Stimulated activated effector memory CD8-positive, alpha-beta T cell treated with anti-CD3 and anti-CD28 coated beads, Interleukin-12 subunit alpha, Interleukin-12 subunit beta, amount 100 ng/mL, for 72 hours (primary cell): ENCODE data around the gene HABP2.

ENCODE experiments used
- ATAC-seq: fragments of 150-1000 bp; cut with Tn5 transposase; 2 replicates; pipeline ENCODE4 v1.10.0; 2021
- DNase-seq, 2 donors: peaks; one replicate each; pipeline ENCODE4 v3.0.0; 2021 to 2022; ENCODE audit warnings: low spot score in 2 of 2
- H3K27ac Mint-ChIP-seq: one replicate; pipeline ENCODE4 v1.8.0; 2022; ENCODE audit warnings: mild to moderate bottlenecking, mixed read lengths
- H3K36me3 Mint-ChIP-seq: one replicate; pipeline ENCODE4 v1.8.0; 2022; ENCODE audit warnings: mild to moderate bottlenecking, mixed read lengths
- H3K4me1 Mint-ChIP-seq: one replicate; pipeline ENCODE4 v1.8.0; 2022; ENCODE audit warnings: mixed read lengths
- H3K4me3 Mint-ChIP-seq: one replicate; pipeline ENCODE4 v1.8.0; 2022; ENCODE audit warnings: mild to moderate bottlenecking, mixed read lengths
- H3K9me3 Mint-ChIP-seq: one replicate; pipeline ENCODE4 v1.8.0; 2022; ENCODE audit warnings: mixed read lengths

HABP2 gene

DNA sequence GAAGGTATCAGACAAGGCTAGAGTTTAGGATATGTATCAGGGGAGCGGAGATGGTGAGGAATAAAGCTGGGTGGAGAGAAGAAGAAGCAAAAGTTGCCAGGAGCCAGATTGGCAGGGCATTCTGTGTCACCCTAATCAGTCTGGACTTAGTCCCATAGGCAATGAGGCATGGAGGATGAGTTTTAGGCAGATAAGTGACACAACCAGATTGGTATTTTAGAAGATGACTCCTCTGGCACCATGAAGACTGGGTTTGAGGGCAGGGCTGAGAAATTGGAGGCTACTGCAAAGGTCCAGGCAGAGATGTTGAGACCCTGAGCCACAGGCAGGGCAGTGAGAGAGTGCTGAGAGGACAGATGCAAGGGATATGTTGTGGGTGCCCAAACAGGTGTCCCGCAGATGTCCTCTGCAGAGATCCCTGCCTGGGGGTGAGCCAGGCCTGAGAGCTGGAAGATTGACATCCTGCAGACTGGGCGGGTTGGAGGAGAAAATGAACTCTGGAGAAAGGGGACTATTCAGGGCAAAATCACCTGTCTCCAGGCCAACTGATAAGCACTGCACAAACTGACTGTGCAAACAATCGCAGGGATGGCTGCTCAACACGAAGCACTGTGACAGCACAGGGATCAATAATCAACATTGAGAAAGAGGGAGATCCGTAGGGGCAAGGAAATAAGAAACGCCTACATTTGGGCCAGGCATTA is 11.9 kb upstream of the HABP2 start:
- H3K4me1 Mint-ChIP-seq, result peaks cover 7% of the 10 kb centered on the region
- ATAC-seq (no peak), DNase-seq (no peak)
- H3K36me3 Mint-ChIP-seq, result no peaks in the 10 kb centered on the region
- no peak overlapping the region for H3K4me3 Mint-ChIP-seq
- H3K9me3 Mint-ChIP-seq, result no peaks in the 10 kb centered on the region
- H3K27ac Mint-ChIP-seq, result no peak overlapping the region

DNA sequence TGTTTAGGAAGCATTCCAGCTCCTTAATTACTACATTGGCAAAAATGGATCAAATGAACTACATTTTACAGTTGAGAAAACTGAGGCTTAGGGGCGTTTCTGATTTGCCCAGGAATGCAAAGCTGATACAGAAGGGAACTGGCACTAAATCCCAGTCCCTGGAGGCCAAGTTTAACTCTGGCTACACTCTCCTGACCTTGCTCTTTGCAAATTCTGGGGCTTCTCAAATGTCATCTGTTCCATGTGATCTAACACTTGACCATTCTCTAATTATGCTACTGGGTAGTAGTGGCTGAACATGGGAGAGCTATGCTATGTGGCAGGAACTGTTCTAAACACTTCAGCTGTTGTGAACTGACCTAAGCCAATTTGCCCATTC is 11.3 kb upstream of the HABP2 start:
- H3K36me3 Mint-ChIP-seq, result no peaks in the 10 kb centered on the region
- ATAC-seq (no peak), DNase-seq (no peak)
- H3K4me3 Mint-ChIP-seq, result no peak overlapping the region
- H3K27ac Mint-ChIP-seq, result no peak overlapping the region
- H3K9me3 Mint-ChIP-seq, result no peaks in the 10 kb centered on the region
- peaks cover 7% of the 10 kb centered on the region for H3K4me1 Mint-ChIP-seq

DNA sequence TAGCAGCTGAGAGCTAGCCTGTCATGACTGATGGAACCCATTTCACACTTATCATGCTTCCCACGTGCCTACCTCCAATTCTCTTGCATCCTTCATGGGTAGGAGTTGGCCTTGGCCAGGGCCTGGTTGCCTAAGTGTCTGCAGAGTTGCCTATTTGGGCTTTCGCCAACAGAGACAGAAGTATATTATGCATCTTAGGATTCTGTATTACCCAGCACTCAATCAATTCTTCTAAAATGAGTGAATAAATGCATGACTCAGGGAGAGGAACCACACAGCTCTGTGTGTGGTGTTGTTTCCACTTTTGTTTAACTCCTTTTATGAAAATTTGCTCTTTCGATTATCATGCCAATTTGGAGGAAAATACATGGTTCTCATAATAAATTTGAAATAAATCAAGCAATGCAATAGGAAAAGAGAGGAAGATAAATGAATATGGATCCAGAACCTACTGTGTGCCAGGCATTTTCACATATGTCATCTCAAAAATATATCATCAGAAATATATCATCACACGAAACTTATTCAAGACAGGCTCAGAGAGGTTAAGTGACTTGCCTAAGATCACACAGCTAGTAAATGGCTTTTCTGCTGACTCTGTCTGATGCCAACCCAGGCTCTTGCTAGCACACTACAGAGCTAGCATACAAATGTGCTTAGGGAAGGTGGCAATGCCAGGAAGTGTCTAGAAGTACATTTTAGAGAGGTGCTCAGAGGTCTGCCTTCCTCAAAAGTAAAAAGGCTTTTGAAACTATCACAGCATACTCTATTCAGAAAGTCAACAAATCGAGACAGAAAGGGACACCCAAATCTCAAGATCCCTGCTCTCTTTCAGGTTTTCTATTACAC is 9.5 kb upstream of the HABP2 start:
- Mint-ChIP-seq H3K27ac (no peak overlapping the region), H3K4me1 (peaks cover 7% of the 10 kb centered on the region), H3K9me3 (no peaks in the 10 kb centered on the region), H3K4me3 (no peak overlapping the region), H3K36me3 (no peaks in the 10 kb centered on the region)
- DNase-seq (no peak), ATAC-seq (no peak)

DNA sequence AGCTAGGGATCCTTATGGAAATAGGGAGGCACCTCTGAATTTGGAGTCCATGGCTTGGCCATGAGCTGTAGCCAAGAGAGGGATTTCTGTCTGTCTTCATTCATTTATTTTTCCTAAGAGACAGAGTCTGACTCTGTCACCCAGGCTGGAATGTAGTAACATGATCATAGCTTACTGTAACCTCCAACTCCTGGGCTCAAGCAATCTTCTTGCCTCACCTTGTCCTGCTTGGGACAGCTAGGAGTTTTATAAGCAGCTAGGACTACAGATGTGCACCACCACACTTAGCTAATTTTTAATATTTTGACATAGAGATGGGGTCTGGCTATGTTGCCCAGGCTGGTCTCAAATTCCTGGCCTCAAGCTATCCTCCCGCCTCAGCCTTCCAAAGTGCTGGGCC is 8.5 kb upstream of the HABP2 start:
- ATAC-seq, result no peak
- no peaks in the 10 kb centered on the region for H3K36me3 Mint-ChIP-seq
- H3K4me3 Mint-ChIP-seq, result no peak overlapping the region
- peaks cover 6% of the 10 kb centered on the region for H3K4me1 Mint-ChIP-seq
- H3K27ac Mint-ChIP-seq, result no peak overlapping the region
- no peaks in the 10 kb centered on the region for H3K9me3 Mint-ChIP-seq
- DNase-seq, result no peak

DNA sequence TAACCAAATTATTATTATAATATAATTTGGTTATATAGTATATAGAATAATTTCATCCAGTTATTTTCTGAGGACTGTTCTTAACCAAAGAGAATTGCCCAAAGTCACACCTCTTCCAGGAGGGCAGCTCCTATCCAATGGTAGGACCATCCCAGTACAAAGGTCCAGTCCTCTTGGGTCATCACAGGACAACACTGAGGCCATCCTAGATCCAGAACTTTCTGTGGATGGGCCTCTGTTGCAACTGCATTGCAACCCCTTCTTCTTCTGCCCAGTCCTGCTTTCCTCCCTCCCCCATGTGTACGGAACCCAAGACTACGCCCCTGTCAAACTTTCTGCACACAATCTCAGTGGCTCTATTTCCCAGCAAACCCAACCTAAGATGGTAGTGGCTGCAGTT is 5.4 kb upstream of the HABP2 start:
- Mint-ChIP-seq H3K4me1 (no peaks in the 10 kb centered on the region), H3K9me3 (no peaks in the 10 kb centered on the region), H3K4me3 (no peak overlapping the region), H3K27ac (no peak overlapping the region), H3K36me3 (no peaks in the 10 kb centered on the region)
- ATAC-seq (no peak), DNase-seq (no peak)

DNA sequence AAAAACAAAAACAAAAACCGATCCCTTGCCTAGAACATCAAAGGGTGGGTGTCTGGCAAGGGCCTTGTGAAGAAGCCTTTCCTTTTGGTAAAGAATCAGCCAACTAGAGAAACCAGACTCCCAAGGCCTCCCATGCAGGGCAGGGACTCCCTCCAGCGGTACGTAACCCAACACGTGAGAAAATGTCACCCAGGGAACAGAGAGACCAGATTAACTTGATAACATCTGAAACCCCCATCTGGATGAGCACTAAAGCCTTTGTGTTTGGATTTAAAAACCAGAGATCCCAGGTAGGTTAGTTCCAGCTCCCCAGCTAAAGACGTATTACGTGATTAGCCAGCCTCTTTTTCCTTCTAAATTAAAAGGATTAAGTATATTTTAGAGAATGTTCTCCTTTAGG is 3.0 kb upstream of the HABP2 start:
- DNase-seq (no peak), ATAC-seq (no peak)
- H3K36me3 Mint-ChIP-seq, result no peaks in the 10 kb centered on the region
- H3K4me1 Mint-ChIP-seq, result no peaks in the 10 kb centered on the region
- H3K4me3 Mint-ChIP-seq, result no peak overlapping the region
- no peak overlapping the region for H3K27ac Mint-ChIP-seq
- H3K9me3 Mint-ChIP-seq, result no peaks in the 10 kb centered on the region

DNA sequence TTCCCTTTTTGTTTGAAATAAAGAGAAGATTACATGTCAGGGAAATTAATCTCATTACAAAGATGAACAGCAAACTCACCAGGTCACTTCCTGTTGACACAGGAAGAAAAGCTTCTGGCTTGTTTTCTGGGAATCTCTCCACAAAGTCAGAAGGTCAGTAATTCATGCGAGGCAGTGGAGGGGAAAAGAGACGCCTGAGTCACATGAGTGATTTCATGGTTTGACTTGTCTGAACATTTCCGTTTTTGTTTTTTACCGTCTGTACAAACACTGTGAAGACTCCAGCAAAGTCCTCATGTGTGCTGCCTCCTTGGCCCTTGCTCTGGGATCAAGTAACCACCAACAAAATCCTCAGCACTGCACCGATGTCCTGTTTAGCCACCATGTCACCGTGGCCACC is 2.5 kb upstream of the HABP2 start:
- H3K27ac Mint-ChIP-seq, result no peak overlapping the region
- ATAC-seq (no peak), DNase-seq (no peak)
- no peaks in the 10 kb centered on the region for H3K4me1 Mint-ChIP-seq
- H3K9me3 Mint-ChIP-seq, result no peaks in the 10 kb centered on the region
- no peaks in the 10 kb centered on the region for H3K36me3 Mint-ChIP-seq
- no peak overlapping the region for H3K4me3 Mint-ChIP-seq

DNA sequence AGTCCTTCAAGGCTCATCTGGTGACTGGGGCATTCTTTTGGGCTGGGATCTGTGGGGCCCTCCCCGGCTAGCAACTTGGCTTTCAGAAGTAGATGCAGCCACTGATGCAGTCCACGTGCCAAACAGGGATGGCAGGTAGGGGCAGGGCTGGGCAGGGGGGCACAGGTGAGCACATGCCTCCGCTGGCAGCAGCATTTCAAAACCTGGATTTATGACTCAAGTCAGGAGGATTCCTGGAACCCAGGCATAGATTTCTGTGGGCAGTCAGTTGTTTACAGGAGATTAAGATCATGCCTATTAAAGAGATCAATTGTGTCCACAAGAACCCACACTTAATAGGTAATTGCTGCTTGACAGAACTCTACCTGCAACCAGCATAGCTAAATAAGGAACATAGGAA is 839 bp upstream of the HABP2 start:
- Mint-ChIP-seq H3K27ac (no peak overlapping the region), H3K4me1 (no peaks in the 10 kb centered on the region), H3K9me3 (no peaks in the 10 kb centered on the region), H3K36me3 (no peaks in the 10 kb centered on the region), H3K4me3 (no peak overlapping the region)
- ATAC-seq (no peak), DNase-seq (no peak)

DNA sequence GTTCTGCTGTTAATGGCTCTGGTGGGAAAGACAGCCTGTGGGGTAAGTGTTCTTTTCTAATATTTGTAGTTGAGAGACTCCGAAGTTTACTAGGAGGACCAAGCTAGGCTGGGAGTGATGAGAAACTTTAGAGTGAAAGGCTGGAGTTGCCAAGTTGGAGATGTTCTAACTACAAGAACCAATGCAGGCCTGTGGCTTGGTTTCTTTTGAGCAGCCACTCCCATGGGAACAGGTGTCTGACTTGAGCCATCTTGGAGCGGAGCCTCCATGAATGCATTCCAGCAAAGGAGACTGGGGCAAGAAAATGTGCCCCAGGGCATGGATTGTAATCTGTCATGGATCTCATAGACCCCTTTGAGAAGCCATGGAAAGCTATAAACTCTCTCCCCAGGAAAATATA is 296 bp downstream of the HABP2 start:
- H3K9me3 Mint-ChIP-seq, result no peaks in the 10 kb centered on the region
- H3K4me1 Mint-ChIP-seq, result no peaks in the 10 kb centered on the region
- no peak overlapping the region for H3K4me3 Mint-ChIP-seq
- H3K36me3 Mint-ChIP-seq, result no peaks in the 10 kb centered on the region
- DNase-seq (no peak), ATAC-seq (no peak)
- H3K27ac Mint-ChIP-seq, result no peak overlapping the region

DNA sequence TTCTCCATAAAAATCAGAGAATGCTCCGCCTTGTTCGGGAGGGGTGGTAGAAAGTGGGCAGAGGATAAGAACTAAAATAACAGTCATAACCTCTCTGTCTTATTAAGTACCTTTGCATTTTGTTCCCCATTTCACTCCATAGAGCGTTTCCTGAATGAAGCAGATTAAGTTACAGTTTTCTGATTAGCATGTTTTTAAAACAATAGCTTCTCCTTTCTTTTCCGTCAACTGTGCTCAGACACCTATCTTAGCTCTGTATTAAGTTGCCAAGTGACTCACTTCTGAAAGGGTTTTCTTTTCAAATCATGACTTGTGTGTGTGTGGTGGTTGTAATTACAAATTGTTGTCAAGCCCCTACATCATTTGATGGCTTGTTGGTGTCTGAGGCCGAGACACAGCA is 1.4 kb downstream of the HABP2 start:
- no peak overlapping the region for H3K27ac Mint-ChIP-seq

DNA sequence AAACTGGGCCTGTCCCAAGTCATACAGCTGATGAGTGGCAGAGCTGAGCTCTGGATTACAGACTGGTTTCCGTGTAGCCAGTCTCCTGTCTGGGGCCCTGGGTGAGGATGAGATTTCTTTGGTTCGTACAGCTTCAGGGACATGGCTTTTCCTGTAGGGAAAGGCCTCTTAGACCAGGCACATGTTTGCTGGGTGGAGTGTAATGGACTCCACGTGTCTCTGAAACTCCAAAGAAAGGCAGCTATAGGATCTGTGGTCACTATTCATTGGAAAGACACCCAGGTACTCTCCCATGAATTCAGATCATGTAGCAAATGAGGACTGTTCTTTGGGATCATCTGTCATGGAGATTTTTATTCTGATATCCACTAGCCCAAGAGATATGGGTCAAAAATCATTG is 2.4 kb downstream of the HABP2 start:
- DNase-seq, result no peak
- ATAC-seq, result no peak
- Mint-ChIP-seq H3K27ac (no peak overlapping the region), H3K9me3 (no peaks in the 10 kb centered on the region), H3K4me3 (no peak overlapping the region), H3K36me3 (no peaks in the 10 kb centered on the region), H3K4me1 (no peaks in the 10 kb centered on the region)

More for the DNA sequence above, 1.4 kb downstream of the HABP2 start:
- Mint-ChIP-seq H3K4me1 (no peaks in the 10 kb centered on the region), H3K36me3 (no peaks in the 10 kb centered on the region), H3K4me3 (no peak overlapping the region), H3K9me3 (no peaks in the 10 kb centered on the region)
- ATAC-seq, result no peak
- DNase-seq, result no peak

DNA sequence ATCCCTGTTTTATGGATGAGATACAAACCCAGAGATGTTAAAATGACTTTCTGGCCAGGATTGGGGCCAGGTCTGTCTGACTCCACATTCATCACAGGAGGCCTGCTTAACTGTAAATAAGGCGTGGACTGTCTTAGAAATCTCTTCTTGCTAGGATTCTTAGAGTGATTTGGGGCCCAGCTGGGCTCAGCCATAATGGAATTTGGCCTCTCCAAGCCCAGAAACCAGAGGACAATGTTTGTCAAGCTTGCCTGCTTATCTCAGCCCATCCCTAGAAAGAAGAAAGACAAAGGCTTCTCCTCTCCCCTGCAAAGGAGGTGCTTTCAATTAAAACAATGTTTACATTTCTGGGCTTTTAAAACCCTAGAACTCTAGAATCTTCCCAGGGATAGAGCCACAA is 2.9 kb downstream of the HABP2 start:
- Mint-ChIP-seq H3K27ac (no peak overlapping the region), H3K4me1 (no peaks in the 10 kb centered on the region), H3K9me3 (no peaks in the 10 kb centered on the region), H3K36me3 (no peaks in the 10 kb centered on the region), H3K4me3 (no peak overlapping the region)
- ATAC-seq (no peak), DNase-seq (no peak)

DNA sequence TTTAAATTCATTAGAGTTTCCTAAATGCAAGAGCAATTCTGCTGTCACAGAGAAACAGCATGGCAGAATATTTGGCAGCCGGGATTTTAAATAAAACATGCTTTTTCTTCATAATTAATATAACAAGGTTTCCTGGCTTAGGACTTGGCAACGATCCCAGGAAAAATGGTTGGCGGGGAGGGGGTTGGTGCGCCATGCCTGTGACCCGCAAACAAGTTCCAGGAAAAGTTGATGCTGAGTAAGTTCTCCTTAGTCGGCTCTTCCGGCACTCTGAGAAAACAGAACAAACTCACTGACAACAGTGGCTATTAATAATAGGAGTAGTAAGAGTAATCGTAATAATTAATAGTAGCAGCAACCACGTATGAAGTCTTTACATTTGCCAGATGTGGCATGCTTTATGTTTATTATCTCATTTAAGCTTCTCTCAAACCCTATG is 4.6 kb downstream of the HABP2 start:
- H3K27ac Mint-ChIP-seq, result no peak overlapping the region
- no peaks in the 10 kb centered on the region for H3K36me3 Mint-ChIP-seq
- H3K4me1 Mint-ChIP-seq, result no peaks in the 10 kb centered on the region
- ATAC-seq, result no peak
- H3K4me3 Mint-ChIP-seq, result no peak overlapping the region
- DNase-seq, result no peak
- H3K9me3 Mint-ChIP-seq, result no peaks in the 10 kb centered on the region

DNA sequence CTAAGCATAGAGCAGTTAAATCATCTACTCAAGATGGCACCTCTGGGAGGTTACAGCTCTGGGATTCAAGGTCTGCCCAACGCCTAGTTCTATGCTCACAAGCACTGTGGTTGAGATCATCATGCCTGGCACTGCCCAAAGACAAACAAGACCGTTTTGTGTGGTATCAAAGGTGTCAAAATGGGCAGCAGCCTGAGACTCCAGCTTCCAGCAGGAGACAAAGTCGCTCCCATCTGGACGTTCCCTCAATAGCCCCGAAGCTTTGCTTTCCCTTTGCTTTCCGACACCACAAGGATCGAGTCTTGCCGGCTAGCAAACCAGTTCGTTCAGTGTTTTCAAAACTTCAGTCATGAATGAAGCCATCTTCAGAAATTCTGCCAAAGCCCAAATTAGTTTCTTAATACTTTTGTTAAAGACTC is 5.1 kb downstream of the HABP2 start:
- H3K27ac Mint-ChIP-seq, result no peak overlapping the region
- ATAC-seq, result no peak
- no peaks in the 10 kb centered on the region for H3K4me1 Mint-ChIP-seq
- no peak for DNase-seq
- no peaks in the 10 kb centered on the region for H3K36me3 Mint-ChIP-seq
- H3K9me3 Mint-ChIP-seq, result no peaks in the 10 kb centered on the region
- no peak overlapping the region for H3K4me3 Mint-ChIP-seq

DNA sequence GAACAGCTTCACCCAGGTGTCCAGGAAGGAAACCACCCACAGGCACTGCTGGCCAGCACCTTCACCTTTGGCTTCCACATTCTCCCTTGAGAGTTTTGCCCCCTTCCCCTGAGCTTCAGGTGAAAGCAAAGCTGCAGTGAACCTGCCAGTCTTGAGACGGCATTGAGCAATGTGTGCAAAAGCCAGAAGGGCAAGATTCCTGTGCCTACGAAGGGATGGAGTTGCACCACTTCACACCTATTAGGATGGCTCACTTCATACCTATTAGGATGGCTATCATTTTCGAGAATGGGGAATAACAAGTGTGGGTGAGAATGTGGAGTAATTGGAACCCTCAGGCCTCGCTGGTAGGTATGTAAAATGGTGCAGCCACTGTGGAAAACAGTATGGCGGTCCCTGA is 7.2 kb downstream of the HABP2 start:
- no peak for ATAC-seq
- Mint-ChIP-seq H3K27ac (no peak overlapping the region), H3K36me3 (no peaks in the 10 kb centered on the region), H3K4me1 (peaks cover 7% of the 10 kb centered on the region), H3K4me3 (no peak overlapping the region), H3K9me3 (no peaks in the 10 kb centered on the region)
- no peak for DNase-seq

DNA sequence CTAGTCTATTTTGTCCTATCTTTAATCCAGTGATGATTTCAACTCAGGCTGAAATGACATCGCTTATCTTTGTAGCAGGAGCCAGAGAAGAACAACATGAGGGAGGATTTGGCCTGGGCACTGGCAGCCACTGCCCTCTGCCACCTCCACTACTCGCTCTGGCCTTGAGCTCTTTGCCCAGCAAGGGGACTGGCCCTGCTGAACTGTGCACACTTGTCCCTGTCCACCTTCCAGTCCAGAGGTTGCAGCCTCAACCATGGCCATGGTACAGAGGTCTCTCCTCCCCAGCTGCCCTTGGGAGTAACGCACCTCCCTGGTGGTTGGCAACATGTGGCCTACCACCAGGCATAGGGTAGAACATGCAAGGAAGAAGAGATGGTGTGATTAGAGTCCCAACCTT is 8.4 kb downstream of the HABP2 start:
- Mint-ChIP-seq H3K4me1 (peaks cover 7% of the 10 kb centered on the region), H3K36me3 (no peaks in the 10 kb centered on the region), H3K4me3 (no peak overlapping the region), H3K9me3 (no peaks in the 10 kb centered on the region), H3K27ac (no peak overlapping the region)
- DNase-seq (no peak), ATAC-seq (peak; percentile 14)
